GM10266 (cell line): ENCODE measurements around the gene NISCH.

Source experiments
- DNase-seq: peaks from one replicate; pipeline ENCODE4 v3.0.0; 2012; ENCODE audit errors: extremely low spot score
- TF ChIP-seq, protein P1 (sequence below): IDR thresholded peaks from 2 replicates; pipeline ENCODE4 v1.5.1; 2012; ENCODE audit warnings: mild to moderate bottlenecking, low read depth; ENCODE audit not compliant: control insufficient read depth, insufficient read depth; ENCODE audit errors: missing control alignments

NISCH gene

DNA sequence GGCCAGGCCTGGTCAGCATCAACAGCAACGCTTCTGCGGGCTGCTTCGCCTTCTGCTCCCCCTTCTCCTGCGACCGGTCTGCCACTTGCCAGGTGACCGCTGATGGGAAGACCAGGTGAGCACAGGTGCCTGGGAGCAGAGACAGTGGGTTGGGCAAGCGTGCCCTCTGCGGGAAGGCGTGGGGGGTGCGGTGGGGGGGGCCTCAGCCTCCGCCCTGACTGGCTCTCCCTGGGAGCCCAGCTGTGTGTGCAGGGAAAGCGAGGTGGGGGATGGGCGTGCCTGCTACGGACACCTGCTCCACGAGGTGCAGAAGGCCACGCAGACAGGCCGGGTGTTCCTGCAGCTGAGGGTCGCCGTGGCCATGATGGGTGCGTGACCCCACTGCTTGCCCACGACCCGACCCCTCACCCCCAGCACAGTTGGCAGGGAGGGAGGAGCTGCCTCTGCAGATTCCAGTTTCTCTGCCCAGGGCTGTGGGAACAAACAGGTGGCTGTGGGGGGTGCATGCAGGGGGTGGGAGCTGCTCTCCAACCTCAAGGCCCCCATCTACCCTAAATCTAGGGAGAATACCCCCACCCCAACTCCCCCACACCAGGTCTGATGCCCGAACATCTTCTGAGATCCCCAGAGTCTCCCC is 48.5 kb downstream of the NISCH start:
- TF ChIP-seq, protein P1, sequence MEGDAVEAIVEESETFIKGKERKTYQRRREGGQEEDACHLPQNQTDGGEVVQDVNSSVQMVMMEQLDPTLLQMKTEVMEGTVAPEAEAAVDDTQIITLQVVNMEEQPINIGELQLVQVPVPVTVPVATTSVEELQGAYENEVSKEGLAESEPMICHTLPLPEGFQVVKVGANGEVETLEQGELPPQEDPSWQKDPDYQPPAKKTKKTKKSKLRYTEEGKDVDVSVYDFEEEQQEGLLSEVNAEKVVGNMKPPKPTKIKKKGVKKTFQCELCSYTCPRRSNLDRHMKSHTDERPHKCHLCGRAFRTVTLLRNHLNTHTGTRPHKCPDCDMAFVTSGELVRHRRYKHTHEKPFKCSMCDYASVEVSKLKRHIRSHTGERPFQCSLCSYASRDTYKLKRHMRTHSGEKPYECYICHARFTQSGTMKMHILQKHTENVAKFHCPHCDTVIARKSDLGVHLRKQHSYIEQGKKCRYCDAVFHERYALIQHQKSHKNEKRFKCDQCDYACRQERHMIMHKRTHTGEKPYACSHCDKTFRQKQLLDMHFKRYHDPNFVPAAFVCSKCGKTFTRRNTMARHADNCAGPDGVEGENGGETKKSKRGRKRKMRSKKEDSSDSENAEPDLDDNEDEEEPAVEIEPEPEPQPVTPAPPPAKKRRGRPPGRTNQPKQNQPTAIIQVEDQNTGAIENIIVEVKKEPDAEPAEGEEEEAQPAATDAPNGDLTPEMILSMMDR = no peak
- DNase-seq = no peak

DNA sequence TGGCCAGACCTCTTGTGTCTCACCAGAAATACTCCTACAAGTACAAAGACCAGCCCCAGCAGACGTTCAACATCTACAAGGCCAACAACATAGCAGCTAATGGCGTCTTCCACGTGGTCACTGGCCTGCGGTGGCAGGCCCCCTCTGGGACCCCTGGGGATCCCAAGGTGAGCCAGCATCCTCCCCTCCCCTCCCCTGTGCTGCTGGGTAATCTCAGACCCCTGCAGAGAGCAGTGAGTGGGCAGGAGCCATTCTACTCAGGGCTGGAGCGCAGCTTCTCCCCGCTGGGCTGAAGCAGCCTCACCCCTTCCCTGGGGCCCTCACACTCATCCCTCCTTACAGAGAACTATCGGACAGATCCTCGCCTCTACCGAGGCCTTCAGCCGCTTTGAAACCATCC is 49.6 kb downstream of the NISCH start:
- DNase-seq = no peak
- TF ChIP-seq, protein P1 = no peak

DNA sequence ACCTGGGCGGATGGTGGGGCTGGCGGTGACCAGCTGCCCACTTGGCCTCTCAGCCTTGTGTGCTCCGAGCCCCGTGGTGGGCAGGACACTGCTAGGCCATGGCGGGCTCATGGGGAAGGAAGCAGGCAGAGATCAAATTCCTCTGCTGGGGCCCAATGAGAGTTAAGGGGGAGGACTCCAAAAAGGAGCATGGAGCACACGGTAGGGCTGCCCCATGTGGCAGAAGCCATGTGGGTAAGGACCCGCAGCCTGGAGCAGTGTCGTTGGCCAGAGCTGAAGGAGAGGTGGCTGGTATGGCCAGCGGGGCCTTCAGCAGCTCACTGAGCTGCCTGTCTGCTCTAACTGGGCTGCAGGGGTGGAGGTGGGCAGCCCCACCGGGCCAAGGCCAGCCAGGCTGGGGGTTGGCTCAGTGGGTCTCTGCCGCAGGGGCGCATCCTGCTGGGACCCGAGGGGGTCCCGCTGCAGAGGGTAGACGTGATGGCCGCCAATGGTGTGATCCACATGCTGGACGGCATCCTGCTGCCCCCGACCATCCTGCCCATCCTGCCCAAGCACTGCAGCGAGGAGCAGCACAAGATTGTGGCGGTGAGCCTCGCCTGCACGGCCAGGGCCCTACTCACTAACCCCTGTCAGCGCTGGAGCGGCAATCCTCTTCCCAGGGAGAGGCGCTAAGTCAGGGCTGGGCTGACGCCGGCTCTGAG is 51.0 kb downstream of the NISCH start:
- TF ChIP-seq, protein P1 = no peak
- no peak for DNase-seq

DNA sequence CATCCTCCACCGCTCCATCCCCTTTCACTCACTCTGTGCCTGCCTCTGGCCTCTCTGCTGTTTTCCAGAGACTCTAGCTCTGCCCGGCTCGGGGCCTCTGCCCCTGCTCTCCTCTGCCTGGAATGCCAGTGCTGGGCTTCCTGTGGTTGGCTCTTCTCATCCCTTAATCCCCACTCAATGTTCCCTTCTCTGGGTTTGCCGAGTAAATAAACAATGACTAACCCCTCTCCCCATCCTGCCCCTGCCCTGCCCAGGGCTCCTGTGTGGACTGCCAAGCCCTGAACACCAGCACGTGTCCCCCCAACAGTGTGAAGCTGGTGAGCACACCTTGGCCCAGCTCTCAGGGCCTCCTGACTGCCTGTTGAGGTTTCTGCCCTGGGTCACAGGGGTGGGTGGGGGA is 52.0 kb downstream of the NISCH start:
- no peak for DNase-seq
- TF ChIP-seq, protein P1 = no peak

DNA sequence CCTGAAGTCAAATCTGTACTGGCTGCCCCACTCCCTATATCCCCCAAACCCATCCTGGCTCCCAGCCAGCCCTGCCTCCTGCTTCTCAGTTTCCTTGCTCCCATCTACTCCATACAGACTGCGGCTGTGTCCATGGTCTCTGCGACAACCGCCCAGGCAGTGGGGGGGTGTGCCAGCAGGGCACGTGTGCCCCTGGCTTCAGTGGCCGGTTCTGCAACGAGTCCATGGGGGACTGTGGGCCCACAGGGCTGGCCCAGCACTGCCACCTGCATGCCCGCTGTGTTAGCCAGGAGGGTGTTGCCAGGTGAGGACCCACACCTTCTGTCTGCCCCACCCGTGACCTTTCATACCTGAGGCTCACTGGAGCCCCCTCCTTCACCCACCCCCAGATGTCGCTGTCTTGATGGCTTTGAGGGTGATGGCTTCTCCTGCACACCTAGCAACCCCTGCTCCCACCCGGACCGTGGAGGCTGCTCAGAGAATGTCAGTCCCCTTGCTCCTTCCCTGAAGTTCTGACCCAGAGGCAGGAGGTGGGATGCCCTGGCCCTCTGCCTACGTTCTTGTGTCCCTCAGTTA is 54.4 kb downstream of the NISCH start:
- no peak for DNase-seq
- TF ChIP-seq, protein P1 = no peak

DNA sequence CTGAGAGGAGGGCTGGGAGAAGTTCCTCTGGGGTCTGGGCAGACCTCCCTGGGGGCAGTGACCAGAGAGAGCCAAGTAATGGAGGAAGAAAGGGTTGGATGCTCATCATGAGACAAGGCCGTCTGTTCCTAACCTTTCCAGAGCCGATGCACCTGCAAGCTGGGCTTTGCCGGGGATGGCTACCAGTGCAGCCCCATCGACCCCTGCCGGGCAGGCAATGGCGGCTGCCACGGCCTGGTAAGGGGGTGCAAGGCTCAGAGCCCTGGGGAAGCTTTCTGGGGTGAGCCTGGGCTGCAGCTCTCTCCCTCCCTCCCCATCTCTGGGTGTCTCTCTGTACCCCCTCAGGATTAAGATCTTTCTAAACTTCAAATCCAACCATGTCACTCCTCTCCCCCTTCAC is 56.1 kb downstream of the NISCH start:
- TF ChIP-seq, protein P1 = no peak
- DNase-seq = no peak

DNA sequence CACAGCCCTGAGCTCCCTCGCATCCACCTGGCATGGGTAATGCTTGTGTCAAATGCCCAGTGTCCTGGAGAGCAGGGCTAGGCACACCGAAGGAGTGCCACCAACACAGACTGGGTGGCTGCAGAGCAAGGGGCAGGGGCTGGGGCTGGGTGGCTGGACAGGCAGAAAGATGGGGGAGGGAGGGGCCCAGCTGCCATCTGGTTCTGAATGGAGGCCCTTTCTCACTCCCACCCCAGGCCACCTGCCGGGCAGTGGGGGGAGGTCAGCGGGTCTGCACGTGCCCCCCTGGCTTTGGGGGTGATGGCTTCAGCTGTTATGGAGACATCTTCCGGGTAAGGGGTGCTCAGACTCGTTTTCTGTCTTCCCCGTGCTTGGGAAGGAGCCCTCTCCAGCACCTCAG is 56.7 kb downstream of the NISCH start:
- TF ChIP-seq, protein P1 = no peak
- DNase-seq = no peak
